ENCODE results near the gene ADPRHL1. TPM values are rescaled to one million over a fixed set of nuclear protein-coding genes. Genes with fewer than 3 reads are reported as not detected.

The ADPRHL1 gene
- total RNA-seq, 1 experiment from 2014 or later = 1.5 TPM

- TF ChIP-seq, protein P1, sequence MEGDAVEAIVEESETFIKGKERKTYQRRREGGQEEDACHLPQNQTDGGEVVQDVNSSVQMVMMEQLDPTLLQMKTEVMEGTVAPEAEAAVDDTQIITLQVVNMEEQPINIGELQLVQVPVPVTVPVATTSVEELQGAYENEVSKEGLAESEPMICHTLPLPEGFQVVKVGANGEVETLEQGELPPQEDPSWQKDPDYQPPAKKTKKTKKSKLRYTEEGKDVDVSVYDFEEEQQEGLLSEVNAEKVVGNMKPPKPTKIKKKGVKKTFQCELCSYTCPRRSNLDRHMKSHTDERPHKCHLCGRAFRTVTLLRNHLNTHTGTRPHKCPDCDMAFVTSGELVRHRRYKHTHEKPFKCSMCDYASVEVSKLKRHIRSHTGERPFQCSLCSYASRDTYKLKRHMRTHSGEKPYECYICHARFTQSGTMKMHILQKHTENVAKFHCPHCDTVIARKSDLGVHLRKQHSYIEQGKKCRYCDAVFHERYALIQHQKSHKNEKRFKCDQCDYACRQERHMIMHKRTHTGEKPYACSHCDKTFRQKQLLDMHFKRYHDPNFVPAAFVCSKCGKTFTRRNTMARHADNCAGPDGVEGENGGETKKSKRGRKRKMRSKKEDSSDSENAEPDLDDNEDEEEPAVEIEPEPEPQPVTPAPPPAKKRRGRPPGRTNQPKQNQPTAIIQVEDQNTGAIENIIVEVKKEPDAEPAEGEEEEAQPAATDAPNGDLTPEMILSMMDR (IDR thresholded peaks at IDR 0.05) = no peak
- TF ChIP-seq JUN (CRISPR knock-in tag; IDR thresholded peaks at IDR 0.05) (no peak), GTF2I (CRISPR knock-in tag; conservative IDR thresholded peaks at IDR 0.05) (no peak), MAX (CRISPR knock-in tag; IDR thresholded peaks at IDR 0.05) (no peak), ZMAT4 (CRISPR knock-in tag; IDR thresholded peaks at IDR 0.05) (no peak), ERG (CRISPR knock-in tag; IDR thresholded peaks at IDR 0.05) (no peak), ZNF671 (CRISPR knock-in tag; IDR thresholded peaks at IDR 0.05) (no peak)
Observed at GRCh38 chr13:113407103-113407530, 46.2 kb downstream of the ADPRHL1 start (continued).

DNA sequence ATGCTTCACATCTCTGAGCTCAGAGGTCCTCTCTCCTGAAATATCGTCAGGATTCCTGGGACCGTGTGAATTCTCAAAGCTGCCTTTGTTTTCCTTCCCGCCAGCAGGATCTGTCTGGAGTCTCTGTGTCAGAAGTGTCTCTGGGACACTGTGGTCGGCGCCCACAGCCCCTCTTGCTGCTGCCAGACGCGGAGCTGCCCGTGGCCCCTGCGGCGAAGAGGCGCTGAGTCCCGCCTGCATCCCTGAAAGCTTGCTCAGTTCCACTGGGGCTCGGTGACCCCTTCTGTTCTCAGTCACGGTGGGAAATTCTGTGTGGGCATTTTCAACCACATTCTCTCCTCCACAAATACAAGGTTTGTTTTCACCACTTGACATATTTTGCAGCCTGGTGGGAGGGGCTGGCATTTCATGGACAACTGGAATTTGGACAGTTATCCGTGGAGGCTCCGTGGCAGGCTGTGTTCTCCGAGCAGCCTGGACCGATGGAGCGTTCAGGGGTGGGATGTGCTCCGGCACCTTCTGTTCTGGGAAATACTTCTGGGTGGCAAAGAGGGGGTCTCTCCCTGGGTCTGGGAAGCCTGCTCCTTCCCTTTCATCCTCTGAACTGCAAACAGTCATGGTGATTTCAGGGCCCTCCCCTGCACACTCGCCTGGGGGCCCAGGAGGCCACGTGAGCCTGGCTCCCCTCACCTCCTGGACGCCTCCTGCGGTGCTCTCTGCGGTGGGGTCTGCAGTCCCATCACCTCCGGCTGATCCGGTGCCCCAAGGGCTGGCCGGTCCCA lies 46.8 kb downstream of the ADPRHL1 start:
- no peaks in the 10 kb centered on the region for H3K9me3 Mint-ChIP-seq
- ATAC-seq (no peak), DNase-seq (ENCODE audit: low spot score) (no peak)
- ChIA-PET POLR2A (no interaction called here), CTCF (interaction anchor here (0.6 to 1.0 kb wide), 2 partner anchors 15 to 45 kb away, joined by 3 read pairs; no protein-coding TSS in a partner anchor)
- TF ChIP-seq CDX4 (CRISPR knock-in tag; IDR thresholded peaks at IDR 0.05; ENCODE audit: borderline replicate concordance) = no peak
- TF ChIP-seq, protein P2, sequence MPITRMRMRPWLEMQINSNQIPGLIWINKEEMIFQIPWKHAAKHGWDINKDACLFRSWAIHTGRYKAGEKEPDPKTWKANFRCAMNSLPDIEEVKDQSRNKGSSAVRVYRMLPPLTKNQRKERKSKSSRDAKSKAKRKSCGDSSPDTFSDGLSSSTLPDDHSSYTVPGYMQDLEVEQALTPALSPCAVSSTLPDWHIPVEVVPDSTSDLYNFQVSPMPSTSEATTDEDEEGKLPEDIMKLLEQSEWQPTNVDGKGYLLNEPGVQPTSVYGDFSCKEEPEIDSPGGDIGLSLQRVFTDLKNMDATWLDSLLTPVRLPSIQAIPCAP (CRISPR knock-in tag; IDR thresholded peaks at IDR 0.05) = no peak
- H3K4me3 Mint-ChIP-seq = no peak overlapping the region
- no peaks in the 10 kb centered on the region for H3K27me3 Mint-ChIP-seq (ENCODE audit: low read depth)
- no peak overlapping the region for H3K27ac Mint-ChIP-seq
- H3K36me3 Mint-ChIP-seq = no peaks in the 10 kb centered on the region
- H3K4me1 Mint-ChIP-seq = no peaks in the 10 kb centered on the region

- Mint-ChIP-seq H3K9me3 (no peaks in the 10 kb centered on the region), H3K36me3 (no peaks in the 10 kb centered on the region), H3K27ac (no peak overlapping the region), H3K4me3 (no peak overlapping the region), H3K4me1 (no peaks in the 10 kb centered on the region), H3K27me3 (ENCODE audit: low read depth) (no peaks in the 10 kb centered on the region)
- CTCF ChIA-PET = interaction anchor here (0.6 to 1.0 kb wide), 2 partner anchors 14 to 46 kb away, joined by 3 read pairs; no protein-coding TSS in a partner anchor
- DNase-seq (ENCODE audit: low spot score) (no peak), ATAC-seq (no peak)
- POLR2A ChIA-PET = no interaction called here
- TF ChIP-seq, protein P3, sequence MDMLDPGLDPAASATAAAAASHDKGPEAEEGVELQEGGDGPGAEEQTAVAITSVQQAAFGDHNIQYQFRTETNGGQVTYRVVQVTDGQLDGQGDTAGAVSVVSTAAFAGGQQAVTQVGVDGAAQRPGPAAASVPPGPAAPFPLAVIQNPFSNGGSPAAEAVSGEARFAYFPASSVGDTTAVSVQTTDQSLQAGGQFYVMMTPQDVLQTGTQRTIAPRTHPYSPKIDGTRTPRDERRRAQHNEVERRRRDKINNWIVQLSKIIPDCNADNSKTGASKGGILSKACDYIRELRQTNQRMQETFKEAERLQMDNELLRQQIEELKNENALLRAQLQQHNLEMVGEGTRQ (CRISPR knock-in tag; IDR thresholded peaks at IDR 0.05) = no peak
- TF ChIP-seq ATF3 (CRISPR knock-in tag; conservative IDR thresholded peaks at IDR 0.05) = no peak
- TF ChIP-seq PREB (CRISPR knock-in tag; IDR thresholded peaks at IDR 0.05; ENCODE audit: borderline replicate concordance) = no peak
- TF ChIP-seq FOXJ3 (CRISPR knock-in tag; IDR thresholded peaks at IDR 0.05; ENCODE audit: borderline replicate concordance) = no peak
- TF ChIP-seq, protein P4, sequence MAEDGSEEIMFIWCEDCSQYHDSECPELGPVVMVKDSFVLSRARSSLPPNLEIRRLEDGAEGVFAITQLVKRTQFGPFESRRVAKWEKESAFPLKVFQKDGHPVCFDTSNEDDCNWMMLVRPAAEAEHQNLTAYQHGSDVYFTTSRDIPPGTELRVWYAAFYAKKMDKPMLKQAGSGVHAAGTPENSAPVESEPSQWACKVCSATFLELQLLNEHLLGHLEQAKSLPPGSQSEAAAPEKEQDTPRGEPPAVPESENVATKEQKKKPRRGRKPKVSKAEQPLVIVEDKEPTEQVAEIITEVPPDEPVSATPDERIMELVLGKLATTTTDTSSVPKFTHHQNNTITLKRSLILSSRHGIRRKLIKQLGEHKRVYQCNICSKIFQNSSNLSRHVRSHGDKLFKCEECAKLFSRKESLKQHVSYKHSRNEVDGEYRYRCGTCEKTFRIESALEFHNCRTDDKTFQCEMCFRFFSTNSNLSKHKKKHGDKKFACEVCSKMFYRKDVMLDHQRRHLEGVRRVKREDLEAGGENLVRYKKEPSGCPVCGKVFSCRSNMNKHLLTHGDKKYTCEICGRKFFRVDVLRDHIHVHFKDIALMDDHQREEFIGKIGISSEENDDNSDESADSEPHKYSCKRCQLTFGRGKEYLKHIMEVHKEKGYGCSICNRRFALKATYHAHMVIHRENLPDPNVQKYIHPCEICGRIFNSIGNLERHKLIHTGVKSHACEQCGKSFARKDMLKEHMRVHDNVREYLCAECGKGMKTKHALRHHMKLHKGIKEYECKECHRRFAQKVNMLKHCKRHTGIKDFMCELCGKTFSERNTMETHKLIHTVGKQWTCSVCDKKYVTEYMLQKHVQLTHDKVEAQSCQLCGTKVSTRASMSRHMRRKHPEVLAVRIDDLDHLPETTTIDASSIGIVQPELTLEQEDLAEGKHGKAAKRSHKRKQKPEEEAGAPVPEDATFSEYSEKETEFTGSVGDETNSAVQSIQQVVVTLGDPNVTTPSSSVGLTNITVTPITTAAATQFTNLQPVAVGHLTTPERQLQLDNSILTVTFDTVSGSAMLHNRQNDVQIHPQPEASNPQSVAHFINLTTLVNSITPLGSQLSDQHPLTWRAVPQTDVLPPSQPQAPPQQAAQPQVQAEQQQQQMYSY (CRISPR knock-in tag; IDR thresholded peaks at IDR 0.05) = no peak
- TF ChIP-seq, protein P5, sequence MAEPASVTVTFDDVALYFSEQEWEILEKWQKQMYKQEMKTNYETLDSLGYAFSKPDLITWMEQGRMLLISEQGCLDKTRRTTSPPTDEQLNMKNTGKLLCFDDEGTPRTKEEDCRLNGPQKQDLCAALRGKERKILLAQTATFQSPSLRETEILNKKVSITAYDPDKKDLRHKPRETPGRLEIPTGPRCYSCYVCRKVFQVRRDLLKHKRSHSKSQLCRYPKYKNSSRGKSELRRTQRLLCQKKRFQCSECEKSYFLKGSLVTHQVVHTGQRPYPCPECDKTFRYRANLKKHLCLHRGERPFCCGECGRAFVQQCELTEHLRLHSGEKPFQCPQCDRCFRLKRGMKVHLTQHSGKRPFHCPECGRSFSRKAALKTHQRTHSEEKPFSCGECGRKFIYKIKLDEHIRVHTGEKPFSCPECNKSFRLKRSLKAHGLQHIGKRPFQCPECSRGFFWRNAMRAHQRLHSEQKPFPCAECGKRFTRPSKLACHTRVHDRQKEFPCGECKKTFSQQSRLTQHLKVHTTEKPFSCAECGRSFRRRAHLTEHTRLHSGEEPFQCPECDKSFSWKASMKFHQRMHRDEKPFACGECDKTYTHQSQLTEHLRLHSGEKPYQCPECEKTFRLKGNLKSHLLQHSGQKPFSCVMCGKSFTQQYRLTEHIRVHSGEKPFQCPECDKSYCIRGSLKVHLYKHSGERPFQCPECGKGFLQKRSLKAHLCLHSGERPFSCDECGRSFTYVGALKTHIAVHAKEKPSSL (CRISPR knock-in tag; conservative IDR thresholded peaks at IDR 0.05) = no peak
Observed at GRCh38 chr13:113405481-113406300, 47.6 kb downstream of the ADPRHL1 start.
